Umbilical cord (tissue), 2 donors: Measurements from ENCODE around the gene INO80B. TPM values are rescaled to one million over a fixed set of nuclear protein-coding genes. Genes with fewer than 3 reads are reported as not detected.

Experiments
- DNase-seq: peaks from one replicate; pipeline ENCODE4 v3.0.0-alpha.2; 2015; ENCODE audit warnings: low spot score
- total RNA-seq: library from RNA; depleted of rRNA; stranded (reverse); fragments of >200 nt; gene quantifications from one replicate; pipeline ENCODE4 v1.2.3, GENCODE V29; 2014; ENCODE audit warnings: low replicate concordance; ENCODE audit not compliant: insufficient read depth

INO80B gene
- total RNA-seq, 1 donor from 2014 or later: 21.7 TPM

- no peak for DNase-seq
Measured at GRCh38 chr2:74501335-74502071, 46.6 kb downstream of the INO80B start.

- DNase-seq: no peak
Measured at GRCh38 chr2:74502147-74502719, 47.3 kb downstream of the INO80B start.

- DNase-seq: peak; percentile 87
Measured at GRCh38 chr2:74502720-74503505, 48.0 kb downstream of the INO80B start.

- DNase-seq: peak; percentile 41
Measured at GRCh38 chr2:74503506-74504475, 48.9 kb downstream of the INO80B start.

- DNase-seq: no peak
Measured at GRCh38 chr2:74504591-74504990, 49.7 kb downstream of the INO80B start.

GRCh38 chr2:74505448-74506246 is 50.8 kb downstream of the INO80B start:
- DNase-seq: no peak

- DNase-seq: peak; percentile 99
Measured at GRCh38 chr2:74507145-74507925, 52.4 kb downstream of the INO80B start, which contains the start of gene PCGF1. TSS of gene PCGF1 (minus strand) at chr2:74507695. CDS start at chr2:74507668, 27 bp downstream.

Other genes with a start within 250 kb of the INO80B start
- 3.6 TPM for gene SLC4A5, start 111.7 kb upstream of the INO80B start, total RNA-seq
- gene DCTN1, start 74.8 kb upstream of the INO80B start, total RNA-seq: 49.8 TPM
- gene C2orf81, start 33.5 kb upstream of the INO80B start, total RNA-seq: 1.4 TPM
- 14.2 TPM for gene WDR54, start 33.4 kb upstream of the INO80B start, total RNA-seq
- 17.3 TPM for gene RTKN, start 13.2 kb upstream of the INO80B start, total RNA-seq
- 29.4 TPM for gene WBP1, start 3.4 kb downstream of the INO80B start, total RNA-seq
- 40.4 TPM for gene MOGS, start 10.3 kb downstream of the INO80B start, total RNA-seq
- gene MRPL53, start 17.6 kb downstream of the INO80B start, total RNA-seq: 47.4 TPM
- gene CCDC142, start 27.9 kb downstream of the INO80B start, total RNA-seq: 35.2 TPM
- 21.7 TPM for gene TTC31, start 28.0 kb downstream of the INO80B start, total RNA-seq
- gene LBX2, start 44.5 kb downstream of the INO80B start, total RNA-seq: not detected
- 13.5 TPM for gene PCGF1, start 52.6 kb downstream of the INO80B start, total RNA-seq
- not detected for gene TLX2, start 59.4 kb downstream of the INO80B start, total RNA-seq
- gene DQX1, start 71.1 kb downstream of the INO80B start, total RNA-seq: 0.24 TPM
- 41.9 TPM for gene AUP1, start 74.6 kb downstream of the INO80B start, total RNA-seq
- gene HTRA2, start 74.8 kb downstream of the INO80B start, total RNA-seq: 49.4 TPM
- gene LOXL3, start 98.9 kb downstream of the INO80B start, total RNA-seq: 68.1 TPM
- gene DOK1, start 99.6 kb downstream of the INO80B start, total RNA-seq: 12.0 TPM
- 1.9 TPM for gene M1AP, start 193.2 kb downstream of the INO80B start, total RNA-seq
- 26.5 TPM for gene SEMA4F, start 199.2 kb downstream of the INO80B start, total RNA-seq